GM18873 (cell line): Measurements from ENCODE around the gene DDIAS.
"Not testable (repeated sequence)": the region's sequence is repeated elsewhere in the genome, so short reads cannot be mapped to it uniquely, and the experiment has no call there.

Experiments used
- ATAC-seq: cut with Tn5 transposase; IDR thresholded peaks from one replicate; pipeline ENCODE4 v1.9.1; 2021; ENCODE audit warnings: mild to moderate bottlenecking, moderate library complexity, moderate number of reproducible peaks; ENCODE audit not compliant: unreplicated experiment, low FRiP score

DDIAS gene

GRCh38 chr11:82889133-82890001 is 12.2 kb upstream of the DDIAS start:
- no peak for ATAC-seq

DNA sequence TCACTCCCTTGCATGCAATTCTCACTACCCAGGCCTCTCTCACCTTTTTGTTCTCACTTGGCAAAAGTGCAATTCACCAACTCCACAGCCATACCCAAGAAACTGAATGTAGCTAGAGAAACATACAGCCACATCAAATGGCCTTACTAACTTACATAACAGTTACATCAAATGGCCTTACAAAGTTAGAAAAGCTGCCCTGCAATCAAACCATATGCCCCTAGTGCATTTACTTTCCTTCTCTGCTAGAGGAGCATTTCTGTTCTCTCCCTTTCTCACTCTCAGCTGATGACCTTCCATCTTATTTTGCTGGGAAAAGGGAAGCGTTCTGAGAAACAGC is 11.6 kb upstream of the DDIAS start:
- no peak for ATAC-seq

DNA sequence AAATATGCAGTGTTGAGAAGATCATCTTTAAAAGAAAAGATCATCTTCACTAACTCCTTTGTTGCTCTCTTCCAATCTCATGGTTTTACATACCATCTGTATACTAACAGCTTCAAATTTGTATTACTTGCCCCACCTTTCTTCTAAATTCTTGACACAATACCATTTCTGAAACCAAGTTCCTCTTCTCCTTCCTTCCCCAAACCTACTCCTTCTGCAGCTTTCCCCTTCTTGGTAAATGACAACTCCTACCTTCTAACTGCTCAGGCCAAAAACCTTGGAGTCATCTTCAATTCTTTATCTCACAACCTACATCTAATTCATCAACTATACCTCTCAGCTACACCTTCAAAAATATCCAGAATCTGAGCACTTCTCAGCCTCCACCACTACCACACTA is 10.6 kb upstream of the DDIAS start:
- no peak for ATAC-seq

- ATAC-seq, result no peak
Observed at GRCh38 chr11:82892611-82893169, 8.8 kb upstream of the DDIAS start.

DNA sequence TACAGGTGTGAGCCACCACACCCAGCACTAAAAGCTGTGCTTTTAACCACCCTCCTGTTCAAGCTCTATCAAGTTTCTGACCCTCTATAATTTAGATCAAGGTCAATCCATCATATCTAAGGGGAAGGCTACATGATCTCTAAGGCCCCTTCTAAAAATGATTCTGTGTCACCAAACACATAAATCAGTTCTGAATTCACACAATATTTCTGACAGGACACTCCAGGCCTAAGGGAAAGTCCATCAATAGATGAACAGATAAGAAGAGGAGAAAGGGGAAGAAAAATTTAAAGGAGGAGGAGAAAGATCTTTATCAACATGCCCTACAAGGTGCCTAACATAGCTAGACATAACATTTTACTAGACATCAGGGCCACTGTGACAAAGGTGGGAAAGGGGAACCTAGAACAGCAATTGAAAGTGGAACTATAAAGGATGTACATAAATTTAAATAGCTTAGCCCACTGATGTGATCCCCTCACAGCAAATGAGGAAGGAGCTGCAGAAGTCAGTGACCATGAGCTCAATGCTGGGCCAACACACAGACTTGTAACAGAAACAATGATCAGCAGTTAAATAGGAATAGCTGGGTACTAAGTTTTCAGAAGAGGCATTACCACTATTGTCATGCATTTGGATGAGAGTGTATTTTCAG is 6.0 kb upstream of the DDIAS start:
- ATAC-seq, result no peak

- ATAC-seq, result no peak
Observed at GRCh38 chr11:82896183-82896582, 5.4 kb upstream of the DDIAS start.

- no peak for ATAC-seq
Observed at GRCh38 chr11:82898241-82898640, 3.3 kb upstream of the DDIAS start.

DNA sequence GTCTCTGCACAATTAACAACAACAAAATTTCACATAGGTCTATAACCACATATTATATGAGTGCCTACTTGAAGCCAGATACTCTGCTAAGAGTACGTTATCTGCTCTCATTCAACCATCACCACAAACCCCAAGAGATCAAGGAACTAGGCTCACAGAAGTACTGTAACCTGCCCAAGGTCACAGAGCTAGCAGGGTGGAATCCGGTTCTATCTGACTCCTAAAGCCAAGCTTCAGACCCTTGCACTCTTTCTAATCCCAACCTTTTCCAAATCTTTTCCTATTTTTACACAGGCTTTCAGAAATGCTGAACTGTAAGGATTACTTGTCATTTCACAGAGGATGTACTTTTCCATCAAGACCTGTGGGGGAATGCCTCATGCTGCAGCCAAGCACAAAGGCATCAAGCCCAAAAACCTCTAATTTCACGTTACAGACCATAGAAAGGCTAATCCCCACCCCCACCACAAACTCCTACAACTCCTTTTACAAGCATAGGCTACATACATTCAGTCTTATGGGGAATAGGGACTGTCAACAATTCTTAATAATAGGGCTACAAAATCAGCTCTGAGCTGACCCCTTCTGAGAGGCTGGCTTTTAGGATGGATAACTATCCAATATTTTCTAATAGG is 2.2 kb upstream of the DDIAS start:
- ATAC-seq, result no peak

DNA sequence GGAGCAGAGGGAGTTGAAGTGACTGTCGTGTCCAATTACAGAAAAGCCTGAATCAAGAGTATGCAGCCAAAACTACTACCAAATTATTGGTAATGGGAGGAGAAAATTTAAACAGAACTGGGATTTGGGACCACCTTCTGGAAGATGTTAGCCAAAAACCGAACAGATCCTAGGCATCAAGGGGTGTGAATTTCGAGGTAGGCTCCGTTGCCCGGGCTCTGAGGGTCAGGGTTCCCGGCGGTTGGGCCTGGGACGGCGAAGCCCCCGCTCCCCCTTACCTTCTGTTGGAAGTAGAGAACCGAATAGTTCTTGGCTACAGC is 1.6 kb upstream of the DDIAS start:
- ATAC-seq, result peak; percentile 7

DNA sequence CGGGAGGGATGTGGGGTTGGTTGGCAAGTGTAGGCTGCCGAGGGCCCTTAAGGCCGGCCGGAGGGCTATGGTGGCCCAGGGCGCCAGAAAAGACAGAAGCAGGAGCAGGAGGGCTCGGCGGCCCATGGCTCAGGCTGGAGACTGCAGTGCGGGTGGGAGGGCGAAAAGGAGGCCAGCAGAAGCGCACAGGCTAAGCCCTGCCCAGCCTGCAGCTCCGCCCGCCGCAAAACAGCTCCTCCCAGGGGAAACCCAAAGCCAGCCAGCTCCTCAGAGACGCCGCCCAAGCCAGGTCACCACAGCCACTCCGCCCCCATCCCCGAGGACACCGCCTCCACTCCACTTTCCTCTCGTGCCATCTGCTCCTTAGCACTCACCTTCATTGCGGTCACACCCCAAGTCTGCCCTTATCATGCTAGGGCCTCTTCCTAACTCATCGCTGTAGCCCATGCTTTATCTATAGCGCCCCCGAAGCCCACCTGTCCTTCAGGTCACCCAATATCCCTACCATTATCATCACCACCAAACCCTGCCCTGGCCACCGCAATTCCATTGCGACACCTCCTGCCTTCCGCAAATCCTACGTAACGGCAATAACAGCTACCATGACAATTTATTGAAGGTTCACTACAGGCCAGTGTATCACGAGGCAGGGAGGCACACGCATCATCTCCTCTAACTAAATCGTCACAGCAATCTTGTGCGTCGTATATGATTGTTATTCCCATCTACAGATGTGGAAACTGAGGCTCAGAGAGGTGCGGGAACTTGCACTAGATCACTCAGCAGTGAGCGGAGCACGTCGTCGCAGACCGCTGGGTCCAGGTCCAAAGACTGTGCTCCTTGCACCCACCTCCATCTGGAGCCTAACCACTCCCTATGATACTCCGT is 1.0 kb upstream of the DDIAS start, which contains the start of gene PRCP:
TSS of gene PRCP (minus strand) at position 154 of the 888 bp plus-strand sequence. CDS start at position 126, 28 bp downstream.
- peak; percentile 81 for ATAC-seq

GRCh38 chr11:82901922-82902485 is 468 bp downstream of the DDIAS start:
- no peak for ATAC-seq

- ATAC-seq, result no peak
Observed at GRCh38 chr11:82902880-82903279, 1.3 kb downstream of the DDIAS start.

GRCh38 chr11:82903843-82904586 is 2.5 kb downstream of the DDIAS start:
- ATAC-seq, result no peak

DNA sequence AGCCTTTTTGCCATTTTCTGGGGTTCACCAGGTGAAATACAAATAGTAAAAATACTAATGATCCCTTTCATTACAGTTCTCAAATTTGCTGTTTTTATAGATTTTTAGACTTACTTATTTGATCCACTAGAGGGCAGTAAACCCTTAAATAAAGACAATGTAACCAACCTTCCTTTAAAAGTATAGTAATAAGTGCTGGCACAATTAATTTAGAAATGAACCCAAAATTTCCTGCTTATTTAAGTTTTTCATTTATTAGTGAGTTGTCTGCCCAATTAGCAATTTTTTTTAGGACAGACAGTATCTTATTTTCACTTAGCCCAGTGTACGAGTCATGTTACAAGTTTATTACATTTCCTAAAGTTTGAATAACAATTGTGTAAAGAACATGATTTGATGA is 4.7 kb downstream of the DDIAS start:
- no peak for ATAC-seq

DNA sequence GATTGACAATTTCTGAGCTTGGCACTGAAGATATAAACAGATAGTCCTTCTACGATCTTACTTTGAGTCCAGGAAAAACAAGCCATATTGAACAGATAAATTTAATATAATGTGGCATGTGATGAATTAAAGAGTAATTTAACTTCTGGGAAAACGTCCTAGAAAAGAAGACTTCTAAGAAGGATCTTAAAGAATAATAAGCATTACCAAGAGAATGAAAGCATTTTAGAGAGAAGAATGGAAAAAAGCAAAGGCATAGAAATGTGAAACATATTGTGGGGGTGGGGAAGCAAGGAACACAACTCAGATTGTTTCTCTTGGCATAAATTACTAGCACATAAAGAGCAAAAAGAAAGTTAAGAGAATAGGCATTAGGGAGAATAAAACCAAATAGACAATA is 5.4 kb downstream of the DDIAS start:
- ATAC-seq, result no peak

GRCh38 chr11:82907371-82907770 is 5.8 kb downstream of the DDIAS start:
- ATAC-seq, result no peak

DNA sequence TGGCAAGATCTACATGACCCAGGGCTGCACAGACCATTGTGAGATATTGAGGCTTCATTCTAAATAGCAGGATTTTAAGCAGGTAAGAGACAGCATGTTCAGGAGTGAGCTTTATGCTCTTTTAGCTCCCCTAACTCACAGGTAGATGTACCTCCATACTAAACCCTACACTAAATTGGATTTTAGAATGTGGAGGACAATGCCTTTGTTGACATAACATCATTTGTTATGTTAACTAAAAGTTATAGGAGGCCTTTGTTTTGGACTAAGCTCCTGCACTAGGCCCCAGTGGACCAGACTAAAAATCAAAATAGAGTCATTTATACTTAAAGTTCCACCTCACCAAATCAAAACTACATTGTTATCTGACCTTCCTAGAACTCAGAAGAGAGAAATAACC is 6.8 kb downstream of the DDIAS start:
- ATAC-seq, result no peak

GRCh38 chr11:82909015-82909640 is 7.6 kb downstream of the DDIAS start:
- no peak for ATAC-seq

GRCh38 chr11:82919786-82920185 is 18.2 kb downstream of the DDIAS start:
- ATAC-seq, result not testable (repeated sequence)
